HepG2 (cell line): ENCODE data around the gene DAB2IP. TPM values are rescaled to one million over a fixed set of nuclear protein-coding genes. Genes with fewer than 3 reads are reported as not detected.

Source experiments
- ATAC-seq: fragments of 200-7000 bp; cut with Tn5 transposase; 3 replicates; pipeline ENCODE4 v1.9.1; 2020; ENCODE audit warnings: mild to moderate bottlenecking, moderate library complexity
- BruUV-seq: library from RNA; stranded (reverse); fragments of 400-500 nt; replicated peaks from 2 replicates; lab custom pipeline; 2021; lab: Mats Ljungman, UMichigan
- CTCF ChIA-PET: fragments of 300-600 bp; formaldehyde crosslinking; extraction: SDS; loops from one replicate; lab custom pipeline; 2021; ENCODE audit warnings: low total read pairs, inconsistent platforms, low intra/inter-chr PET ratio; lab: Yijun Ruan, JAX
- POLR2A ChIA-PET: fragments of 350-600 bp; sonication (Branson Sonifier 250); formaldehyde crosslinking; loops from one replicate; lab custom pipeline; 2020; ENCODE audit warnings: antibody characterized with exemption, inconsistent platforms; lab: Yijun Ruan, JAX
- DNase-seq: peaks from one replicate; pipeline ENCODE4 v3.0.0-alpha.2; 2015; ENCODE audit warnings: low spot score
- FAIRE-seq: peaks from 3 replicates; lab custom pipeline; 2011; peaks lifted over from hg19 to GRCh38; lab: Jason Lieb, UNC
- H2AFZ ChIP-seq: one replicate; pipeline ENCODE4 v1.6.1; 2011; ENCODE audit warnings: low read length, inconsistent platforms
- H3K27ac ChIP-seq: fragments of 300-600 bp; 3 replicates; pipeline ENCODE4 v1.8.0; 2011; ENCODE audit warnings: mixed run types, mild to moderate bottlenecking, mixed read lengths, low read length, inconsistent platforms; ENCODE audit not compliant: insufficient read depth; ENCODE audit errors: extremely low read length
- H3K27me3 ChIP-seq, 2 experiments: fragments of 200-600 bp in 1 of 2; 2 replicates in 1 of 2; 3 replicates in 1 of 2; pipeline versions ENCODE4 v1.6.0 to v1.8.0; 2011; ENCODE audit warnings: low read length in 2 of 2, mild to moderate bottlenecking in 2 of 2, moderate library complexity in 2 of 2, inconsistent platforms in 1 of 2; ENCODE audit not compliant: insufficient read depth in 2 of 2, control insufficient read depth in 1 of 2
- H3K36me3 ChIP-seq, 2 experiments: fragments of 200-600 bp in 1 of 2; replicated peaks in 1 of 2; 2 replicates in 1 of 2; 3 replicates in 1 of 2; pipeline versions ENCODE4 v1.5.1 to v1.8.0; 2011; ENCODE audit warnings: low read length in 2 of 2, inconsistent platforms in 1 of 2; ENCODE audit not compliant: insufficient read depth in 2 of 2, control insufficient read depth in 1 of 2
- H3K4me1 ChIP-seq: 2 replicates; pipeline ENCODE4 v1.5.1; 2012; ENCODE audit warnings: low read length, inconsistent platforms; ENCODE audit not compliant: insufficient read depth
- H3K4me2 ChIP-seq: 2 replicates; pipeline ENCODE4 v1.6.0; 2011; ENCODE audit warnings: low read depth, low read length, inconsistent platforms
- H3K4me3 ChIP-seq, 3 experiments: fragments of 200-600 bp in 1 of 3; sonication (generic), shearing (Covaris generic) in 1 of 3; replicated peaks in 1 of 3; 2 replicates each; pipeline ENCODE4 v1.5.1; 2011 to 2016; ENCODE audit warnings: low read length in 3 of 3, inconsistent platforms in 2 of 3, low read depth in 2 of 3, mild to moderate bottlenecking in 2 of 3, control low read depth in 1 of 3, mixed read lengths in 1 of 3; ENCODE audit not compliant: insufficient read depth in 1 of 3
- H3K79me2 ChIP-seq: one replicate; pipeline ENCODE4 v1.6.1; 2011; ENCODE audit warnings: low read length, inconsistent platforms; ENCODE audit not compliant: insufficient read depth
- H3K9ac ChIP-seq: 2 replicates; pipeline ENCODE4 v1.6.0; 2011; ENCODE audit warnings: mild to moderate bottlenecking, low read depth, low read length, inconsistent platforms; ENCODE audit not compliant: insufficient read depth
- H3K9me3 ChIP-seq: 2 replicates; pipeline ENCODE4 v1.5.1; 2012; ENCODE audit warnings: mild to moderate bottlenecking, low read length
- H4K20me1 ChIP-seq: 2 replicates; pipeline ENCODE4 v1.6.0; 2011; ENCODE audit warnings: inconsistent platforms, mild to moderate bottlenecking, low read length, moderate library complexity; ENCODE audit not compliant: insufficient read depth
- ARID2 ChIP-seq: sonication (generic); formaldehyde crosslinking; IDR thresholded peaks from 2 replicates; pipeline ENCODE4 v1.8.1; 2022; ENCODE audit warnings: mild to moderate bottlenecking, missing genetic modification reagents, borderline replicate concordance
- ARNT2 ChIP-seq: sonication (generic); formaldehyde crosslinking; IDR thresholded peaks from 2 replicates; pipeline ENCODE4 v1.8.0; 2022; ENCODE audit warnings: mild to moderate bottlenecking, low read depth, missing genetic modification reagents, moderate library complexity
- FOXJ3 ChIP-seq: sonication (generic); formaldehyde crosslinking; IDR thresholded peaks from 2 replicates; pipeline ENCODE4 v1.4.0; 2020; ENCODE audit warnings: missing genetic modification reagents, mild to moderate bottlenecking, borderline replicate concordance
- FOXK1 ChIP-seq: sonication (generic); formaldehyde crosslinking; IDR thresholded peaks from 2 replicates; pipeline ENCODE4 v1.4.0; 2020; ENCODE audit warnings: low read depth, missing genetic modification reagents, borderline replicate concordance
- GLMP ChIP-seq: sonication (generic); formaldehyde crosslinking; IDR thresholded peaks from 2 replicates; pipeline ENCODE4 v1.9.0; 2021; ENCODE audit warnings: missing genetic modification reagents, mild to moderate bottlenecking, borderline replicate concordance
- GMEB1 ChIP-seq: sonication (generic); formaldehyde crosslinking; IDR thresholded peaks from 2 replicates; pipeline ENCODE4 v1.5.1; 2020; ENCODE audit warnings: missing genetic modification reagents, mild to moderate bottlenecking, borderline replicate concordance
- MAZ ChIP-seq, 2 experiments: sonication (generic) in 1 of 2; formaldehyde crosslinking in 1 of 2; IDR thresholded peaks; 2 replicates each; pipeline versions ENCODE4 v1.5.0 to v1.6.1; 2012 to 2020; ENCODE audit warnings: low read depth in 2 of 2, mild to moderate bottlenecking in 2 of 2, borderline replicate concordance in 1 of 2, improper control_type of control experiment in 1 of 2, low read length in 1 of 2, missing genetic modification reagents in 1 of 2, moderate library complexity in 1 of 2
- MTF2 ChIP-seq: sonication (generic); formaldehyde crosslinking; IDR thresholded peaks from 2 replicates; pipeline ENCODE4 v1.5.0; 2020; ENCODE audit warnings: missing genetic modification reagents, borderline replicate concordance
- MZF1 ChIP-seq: sonication (generic); formaldehyde crosslinking; IDR thresholded peaks from 2 replicates; pipeline ENCODE4 v1.8.1; 2023; ENCODE audit warnings: mild to moderate bottlenecking, missing genetic modification reagents, borderline replicate concordance
- NFKBIZ ChIP-seq: IDR thresholded peaks from 2 replicates; pipeline ENCODE4 v1.6.1; 2018; ENCODE audit warnings: missing genetic modification reagents, missing compliant biosample characterization
- RAD51 ChIP-seq: fragments of 450-650 bp; IDR thresholded peaks from 2 replicates; pipeline ENCODE4 v1.6.1; 2016; ENCODE audit warnings: borderline replicate concordance
- RFX5 ChIP-seq: IDR thresholded peaks from 2 replicates; pipeline ENCODE4 v1.6.1; 2011; ENCODE audit warnings: low read depth, low read length, improper control_type of control experiment
- SMARCC2 ChIP-seq: fragments of 450-650 bp; IDR thresholded peaks from 2 replicates; pipeline ENCODE4 v1.6.1; 2017; ENCODE audit warnings: antibody characterized with exemption, mild to moderate bottlenecking
- ZNF17 ChIP-seq: sonication (generic); formaldehyde crosslinking; IDR thresholded peaks from 2 replicates; pipeline ENCODE4 v1.5.0; 2020; ENCODE audit warnings: mild to moderate bottlenecking, missing genetic modification reagents
- ZNF253 ChIP-seq: sonication (generic); formaldehyde crosslinking; IDR thresholded peaks from 2 replicates; pipeline ENCODE4 v1.8.0; 2022; ENCODE audit warnings: mild to moderate bottlenecking, missing genetic modification reagents, borderline replicate concordance
- ZNF354B ChIP-seq: sonication (generic); formaldehyde crosslinking; IDR thresholded peaks from 2 replicates; pipeline ENCODE4 v1.8.0; 2022; ENCODE audit warnings: mild to moderate bottlenecking, missing genetic modification reagents
- ZNF530 ChIP-seq: sonication (generic); formaldehyde crosslinking; IDR thresholded peaks from 2 replicates; pipeline ENCODE4 v1.5.0; 2020; ENCODE audit warnings: low read depth, mild to moderate bottlenecking, missing genetic modification reagents
- ZNF549 ChIP-seq: sonication (generic); formaldehyde crosslinking; IDR thresholded peaks from 2 replicates; pipeline ENCODE4 v1.5.0; 2020; ENCODE audit warnings: missing genetic modification reagents
- ZNF605 ChIP-seq: sonication (generic); formaldehyde crosslinking; IDR thresholded peaks from 2 replicates; pipeline ENCODE4 v1.8.0; 2022; ENCODE audit warnings: mild to moderate bottlenecking, missing genetic modification reagents
- whole genome bisulfite sequencing: methylation state at CpG from one replicate; pipeline ENCODE4 v1.1.6; 2017; ENCODE audit warnings: low lambda C conversion rate; 5-methylcytosine and 5-hydroxymethylcytosine counted together
- in situ Hi-C: cut with HindIII; loops from 2 replicates; pipeline ENCODE4 v1.10.0; 2017; ENCODE audit warnings: low pct_unique_long_range_greater_than_20kb; ENCODE audit not compliant: extremely low pct_ligation_motif_present
- intact Hi-C: fragments of 100-400 bp; cut with micrococcal nuclease; formaldehyde crosslinking; loops from one replicate; pipeline ENCODE4 v1.10.0; 2022; ENCODE audit not compliant: unreplicated experiment
- polyA plus RNA-seq, 8 experiments: library from polyadenylated mRNA; depleted of rRNA in 3 of 8; stranded (reverse) in 7 of 8; unstranded in 1 of 8; fragments of >200 nt; fragmentation: Illumina TruSeq in 4 of 8; extraction: Trizol in 4 of 8; gene quantifications; 2 replicates each; pipeline versions ENCODE4 v1.2.1 to v1.2.3, GENCODE V29; 2011 to 2016; ENCODE audit warnings: low read depth in 4 of 8, missing spikeins in 1 of 8, mixed read lengths in 1 of 8; ENCODE audit not compliant: insufficient read depth in 1 of 8
- total RNA-seq, 5 experiments: library from RNA; depleted of rRNA; stranded (reverse); fragments of >200 nt; fragmentation: Illumina TruSeq; extraction: Trizol; gene quantifications; 2 replicates each; pipeline ENCODE4 v1.2.3, GENCODE V29; 2016; ENCODE audit warnings: low read depth in 1 of 5

Gene DAB2IP
- total and polyA plus RNA-seq, 2 of the 13 experiments (the other 11 are each of a cell fraction or from before 2014, with no cell fraction given): 25.3 to 37.9 TPM

- TF ChIP-seq GMEB1 (CRISPR knock-in tag): no peak
- no peak for TF ChIP-seq ZNF549 (CRISPR knock-in tag)
- TF ChIP-seq FOXJ3 (CRISPR knock-in tag): no peak
- no peak for TF ChIP-seq RFX5
- TF ChIP-seq ARID2: no peak
- TF ChIP-seq MZF1 (CRISPR knock-in tag): no peak
- no peak for TF ChIP-seq ARNT2 (CRISPR knock-in tag)
These were observed 105.8 kb downstream of the DAB2IP start (continued) for GRCh38 chr9:121757281-121757585.

GRCh38 chr9:121758693-121759092 lies 107.3 kb downstream of the DAB2IP start:
- H3K36me3 ChIP-seq: peaks cover 35 to 83% of the 10 kb centered on the region in 2 experiments
- TF ChIP-seq ZNF17 (CRISPR knock-in tag): no peak
- no peak for TF ChIP-seq ZNF530 (CRISPR knock-in tag)
- TF ChIP-seq FOXK1 (CRISPR knock-in tag): no peak
- TF ChIP-seq NFKBIZ (CRISPR knock-in tag): no peak
- no peak for TF ChIP-seq ZNF605 (CRISPR knock-in tag)
- no peak for TF ChIP-seq MTF2 (CRISPR knock-in tag)
- TF ChIP-seq ZNF354B (CRISPR knock-in tag): no peak
- TF ChIP-seq GLMP: no peak
- TF ChIP-seq SMARCC2: no peak
- TF ChIP-seq RAD51: no peak
- no peak for TF ChIP-seq ZNF253 (CRISPR knock-in tag)
- TF ChIP-seq MAZ (IDR thresholded peaks at IDR 0.05; ENCODE audit: borderline replicate concordance, low read depth, low read length): no peak
- TF ChIP-seq MAZ (CRISPR knock-in tag; IDR thresholded peaks at IDR 0.05; ENCODE audit: low read depth): no peak

More at GRCh38 chr9:121758693-121759092, 107.3 kb downstream of the DAB2IP start:
- no peak overlapping the region for H3K9ac ChIP-seq
- no peaks in the 10 kb centered on the region for H3K9me3 ChIP-seq
- no peak overlapping the region for H3K4me2 ChIP-seq
- CTCF ChIA-PET: no interaction called here
- ATAC-seq (no peak), FAIRE-seq (no peak), DNase-seq (no peak)
- no peak overlapping the region for H2AFZ ChIP-seq
- WGBS: 95% methylated on average over 8 of the region's 9 CpGs
- POLR2A ChIA-PET: no interaction called here
- in situ Hi-C loops: no loop called here
- peaks cover 8% of the 10 kb centered on the region for H3K79me2 ChIP-seq
- H3K4me1 ChIP-seq: peaks cover 2% of the 10 kb centered on the region; the same call in 1 of the 2 replicates
- H3K4me3 ChIP-seq: no peak overlapping the region
- intact Hi-C loops: no loop called here
- H3K27ac ChIP-seq: no peak overlapping the region
- no peaks in the 10 kb centered on the region for H4K20me1 ChIP-seq
- BruUV-seq: no TSS peak
- H3K27me3 ChIP-seq: no peaks in the 10 kb centered on the region
